ENCODE data around the gene LFNG. TPM values are rescaled to one million over a fixed set of nuclear protein-coding genes. Genes with fewer than 3 reads are reported as not detected.

The LFNG gene
- total RNA-seq, 2 experiments from 2014 or later = 96.7 to 99.8 TPM

DNA sequence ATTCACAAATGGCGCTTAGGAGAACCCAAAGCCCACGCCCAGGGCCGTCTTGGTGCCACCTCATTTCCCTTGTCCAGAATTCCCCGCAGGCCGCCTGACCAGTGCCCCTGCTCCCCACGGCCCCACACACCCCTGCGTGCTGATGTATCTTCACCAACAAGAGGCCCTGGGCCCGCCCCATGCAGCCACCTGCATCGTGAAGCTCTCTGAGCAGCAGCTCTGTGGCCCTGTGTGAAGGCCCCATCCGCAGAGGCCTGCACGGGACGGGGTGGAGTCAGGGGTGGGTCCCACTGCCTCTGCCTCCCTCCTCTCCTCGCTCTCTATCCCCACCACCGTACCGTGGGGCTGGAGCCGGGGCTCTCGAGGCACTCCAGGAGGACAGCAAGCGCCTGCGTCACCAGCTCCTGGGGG lies 21.1 kb downstream of the LFNG start:
- TF ChIP-seq CTCF (IDR thresholded peaks at IDR 0.05) = no peak
- DNase-seq = peak in 2 of 14 experiments; percentile 3 to 30
- no peaks in the 10 kb centered on the region for H3K27me3 Mint-ChIP-seq

DNA sequence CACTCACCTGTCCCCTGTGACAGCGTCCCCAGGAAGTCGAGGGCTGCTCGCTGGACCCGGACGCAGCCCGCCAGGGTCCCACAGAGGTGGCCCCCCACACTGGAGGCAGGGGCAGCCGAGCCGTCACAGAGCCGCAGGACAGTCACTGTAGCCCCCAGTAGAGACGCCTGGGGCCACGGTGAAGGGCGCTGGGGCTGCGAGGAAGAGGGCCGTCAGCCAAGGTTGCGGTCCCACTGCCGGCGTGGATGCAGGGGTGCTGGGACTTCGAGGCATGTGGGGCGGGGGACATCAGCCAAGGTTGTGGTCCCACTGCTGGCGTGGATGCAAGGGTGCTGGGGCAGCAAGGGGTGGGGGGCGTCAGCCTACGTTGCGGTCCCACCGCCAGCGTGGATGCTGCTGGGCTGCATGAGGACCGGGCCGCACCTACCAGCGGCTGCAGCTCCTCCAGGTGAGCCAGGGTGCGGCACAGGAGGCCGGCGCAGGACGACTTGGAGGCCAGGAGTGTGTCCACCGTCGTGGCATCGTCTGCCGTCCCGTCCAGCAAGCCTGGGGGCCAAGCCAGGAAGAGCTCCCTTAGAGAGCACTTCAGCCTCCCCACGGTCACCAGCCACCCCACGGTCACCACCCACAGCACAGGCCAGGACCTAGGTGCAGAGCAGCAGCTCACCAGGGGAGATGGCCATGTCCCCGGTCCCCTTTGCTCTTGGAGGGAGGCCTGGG lies 21.9 kb downstream of the LFNG start:
- Mint-ChIP-seq H3K4me3 (no peak overlapping the region), H3K27me3 (no peaks in the 10 kb centered on the region), H3K9me3 (no peaks in the 10 kb centered on the region), H3K27ac (no peak overlapping the region), H3K36me3 (ENCODE audit: low read depth) (peaks cover 53% of the 10 kb centered on the region), H3K4me1 (ENCODE audit: low read depth) (no peaks in the 10 kb centered on the region)
- H3K4me1 ChIP-seq (ENCODE audit: insufficient read depth, low read length) = no peaks in the 10 kb centered on the region
- DNase-seq (peak in 1 of 14 experiments; percentile 30), ATAC-seq (ENCODE audit: poor library complexity) (no peak)
- H3K36me3 ChIP-seq (ENCODE audit: insufficient read depth, low read length) = peaks cover 68% of the 10 kb centered on the region
- POLR2A ChIA-PET = interaction anchor here (1.4 kb wide), 1 partner anchor 12 kb away, joined by 4 read pairs; no protein-coding TSS in a partner anchor
- intact Hi-C loops (cut with DNase I, micrococcal nuclease) = no loop called here
- H3K27me3 ChIP-seq (ENCODE audit: control insufficient read depth in 1 of 2, insufficient read depth in 2 of 2, low read length in 2 of 2) = no peaks in the 10 kb centered on the region
- H3K9me3 ChIP-seq (ENCODE audit: control insufficient read depth in 1 of 2, insufficient read depth in 1 of 2, low read length in 2 of 2) = no peaks in the 10 kb centered on the region
- TF ChIP-seq CTCF (IDR thresholded peaks at IDR 0.05) = no peak
- H3K4me3 ChIP-seq (ENCODE audit: low read length) = no peak overlapping the region
- H3K27ac ChIP-seq (ENCODE audit: low read depth in 1 of 2, low read length in 2 of 2) = no peak overlapping the region
- CTCF ChIA-PET = no interaction called here

More for the DNA sequence above, 21.1 kb downstream of the LFNG start:
- no peak overlapping the region for H3K27ac ChIP-seq (ENCODE audit: low read depth in 1 of 2, low read length in 2 of 2)
- Mint-ChIP-seq H3K9me3 (no peaks in the 10 kb centered on the region), H3K4me3 (no peak overlapping the region), H3K4me1 (ENCODE audit: low read depth) (no peaks in the 10 kb centered on the region), H3K36me3 (ENCODE audit: low read depth) (peaks cover 45% of the 10 kb centered on the region), H3K27ac (no peak overlapping the region)
- no peak overlapping the region for H3K4me3 ChIP-seq (ENCODE audit: low read length)
- no peaks in the 10 kb centered on the region for H3K4me1 ChIP-seq (ENCODE audit: insufficient read depth, low read length)
- H3K9me3 ChIP-seq (ENCODE audit: control insufficient read depth in 1 of 2, insufficient read depth in 1 of 2, low read length in 2 of 2) = no peaks in the 10 kb centered on the region
- intact Hi-C loops (cut with DNase I, micrococcal nuclease) = no loop called here
- peak; percentile 12 for ATAC-seq (ENCODE audit: poor library complexity)
- H3K27me3 ChIP-seq (ENCODE audit: control insufficient read depth in 1 of 2, insufficient read depth in 2 of 2, low read length in 2 of 2) = no peaks in the 10 kb centered on the region
- POLR2A ChIA-PET = no interaction called here
- peaks cover 61% of the 10 kb centered on the region for H3K36me3 ChIP-seq (ENCODE audit: insufficient read depth, low read length)
- CTCF ChIA-PET = no interaction called here

DNA sequence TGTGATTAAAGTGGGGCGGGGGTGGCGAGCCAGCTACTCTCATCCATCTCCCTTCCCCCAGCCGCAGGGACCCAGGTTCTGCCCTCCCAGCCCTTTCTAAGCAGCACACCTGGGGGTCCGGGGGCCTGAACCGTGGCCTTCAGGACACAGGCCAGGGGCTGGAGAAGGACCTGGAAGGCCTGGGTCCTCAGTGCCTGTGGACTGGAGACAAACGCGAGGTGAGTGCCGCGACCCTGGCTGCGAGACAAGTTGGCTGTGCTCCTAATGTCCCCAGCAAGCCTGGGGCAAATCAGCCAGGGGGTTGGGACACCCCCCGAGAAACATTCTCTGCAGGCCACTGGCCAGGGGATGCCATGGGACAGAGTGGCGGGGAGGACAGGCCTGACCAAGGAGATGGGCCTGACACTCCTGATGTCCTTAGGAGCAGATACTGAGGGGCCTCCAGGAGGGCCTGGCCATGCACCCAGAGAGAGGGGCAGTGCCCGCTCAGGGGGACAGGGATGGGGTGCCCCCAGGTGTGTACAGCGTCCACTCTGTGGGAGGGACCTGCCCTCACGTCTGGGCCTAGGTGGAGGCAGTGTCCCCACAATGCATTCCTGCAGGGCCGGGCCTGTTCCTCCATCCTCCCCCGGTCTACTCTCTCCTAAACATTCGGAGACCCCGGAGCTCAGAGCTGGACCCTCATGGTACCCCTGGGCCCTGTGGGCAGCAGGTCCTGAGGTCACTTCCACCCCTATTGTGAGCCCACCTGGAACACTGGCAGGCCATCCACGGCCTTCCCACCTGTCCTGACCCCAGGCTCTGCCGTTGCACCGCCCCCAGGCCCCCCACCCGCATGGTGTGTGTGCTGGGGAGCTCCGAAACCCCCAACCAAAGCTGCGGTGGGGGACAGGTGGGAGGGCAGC lies 22.7 kb downstream of the LFNG start:
- CTCF ChIA-PET = interaction anchor here (0.6 kb wide), 1 partner anchor 10 kb away, joined by 3 read pairs; no protein-coding TSS in a partner anchor
- Histone ChIP-seq H3K36me3 (ENCODE audit: insufficient read depth, low read length) (peaks cover 75% of the 10 kb centered on the region), H3K9me3 (ENCODE audit: control insufficient read depth in 1 of 2, insufficient read depth in 1 of 2, low read length in 2 of 2) (no peaks in the 10 kb centered on the region), H3K4me3 (ENCODE audit: low read length) (no peak overlapping the region), H3K27ac (ENCODE audit: low read depth in 1 of 2, low read length in 2 of 2) (no peak overlapping the region), H3K27me3 (ENCODE audit: control insufficient read depth in 1 of 2, insufficient read depth in 2 of 2, low read length in 2 of 2) (no peaks in the 10 kb centered on the region), H3K4me1 (ENCODE audit: insufficient read depth, low read length) (no peaks in the 10 kb centered on the region)
- Mint-ChIP-seq H3K36me3 (ENCODE audit: low read depth) (peaks cover 60% of the 10 kb centered on the region), H3K27me3 (no peaks in the 10 kb centered on the region), H3K4me1 (ENCODE audit: low read depth) (no peaks in the 10 kb centered on the region), H3K27ac (no peak overlapping the region), H3K4me3 (no peak overlapping the region), H3K9me3 (no peaks in the 10 kb centered on the region)
- intact Hi-C loops (cut with DNase I, micrococcal nuclease) = no loop called here
- ATAC-seq (ENCODE audit: poor library complexity) = no peak
- POLR2A ChIA-PET = interaction anchor here (1.4 kb wide), 1 partner anchor 12 kb away, joined by 4 read pairs; no protein-coding TSS in a partner anchor
- no peak for TF ChIP-seq CTCF (IDR thresholded peaks at IDR 0.05)
- DNase-seq = peak in 1 of 14 experiments; percentile 28
